GM12878 (cell line): ENCODE results near the gene ZBTB9. TPM values are rescaled to one million over a fixed set of nuclear protein-coding genes. Genes with fewer than 3 reads are reported as not detected.
A peak's percentile ranks its signal among the peaks of the same experiment; 100 is the strongest.

Experiments
- ATAC-seq: fragments of 200-7000 bp; cut with Tn5 transposase; 3 replicates; pipeline ENCODE4 v1.9.1; 2020; ENCODE audit warnings: mild to moderate bottlenecking, moderate library complexity
- BruUV-seq: library from RNA; stranded (reverse); fragments of 400-500 nt; replicated peaks from 2 replicates; lab custom pipeline; 2021; lab: Mats Ljungman, UMichigan
- CTCF ChIA-PET: fragments of 300-600 bp; sonication (Branson Sonifier 250); formaldehyde crosslinking; extraction: SDS; loops from one replicate; lab custom pipeline; 2021; ENCODE audit warnings: inconsistent platforms; lab: Yijun Ruan, JAX
- POLR2A ChIA-PET: fragments of 350-600 bp; formaldehyde crosslinking; extraction: SDS; loops from one replicate; lab custom pipeline; 2021; ENCODE audit warnings: inconsistent platforms; lab: Charles Lee
- RAD21 ChIA-PET: fragments of 300-600 bp; sonication (Branson Sonifier 250); formaldehyde crosslinking; loops from one replicate; lab custom pipeline; 2023; ENCODE audit warnings: antibody characterized with exemption; ENCODE audit not compliant: unreplicated experiment; lab: Charles Lee
- SMC1A ChIA-PET: fragments of 300-600 bp; sonication (Branson Sonifier 250); formaldehyde crosslinking; loops from one replicate; lab custom pipeline; 2023; ENCODE audit not compliant: unreplicated experiment, uncharacterized antibody; lab: Charles Lee
- DNase-seq: peaks from one replicate; pipeline ENCODE4 v3.0.0-alpha.2; 2011; ENCODE audit warnings: low read depth, low spot score
- FAIRE-seq: peaks from 3 replicates; lab custom pipeline; 2011; peaks lifted over from hg19 to GRCh38; lab: Jason Lieb, UNC
- H2AFZ ChIP-seq: 2 replicates; pipeline ENCODE4 v1.6.0; 2011; ENCODE audit warnings: low read depth, low read length, control low read depth; ENCODE audit not compliant: control insufficient read depth
- H3K27ac ChIP-seq: 2 replicates; pipeline ENCODE4 v1.5.1; 2011; ENCODE audit warnings: control low read depth; ENCODE audit not compliant: control insufficient read depth, insufficient read depth
- H3K27me3 ChIP-seq, 2 experiments: replicated peaks in 1 of 2; 2 replicates each; pipeline versions ENCODE4 v1.6.0 to v1.6.1; 2011; ENCODE audit warnings: low read length in 1 of 2; ENCODE audit not compliant: control insufficient read depth in 2 of 2, insufficient read depth in 2 of 2
- H3K36me3 ChIP-seq, 2 experiments: 2 replicates each; pipeline ENCODE4 v1.5.1; 2011; ENCODE audit warnings: low read length in 1 of 2; ENCODE audit not compliant: control insufficient read depth in 2 of 2, insufficient read depth in 2 of 2
- H3K4me1 ChIP-seq: 2 replicates; pipeline ENCODE4 v1.6.1; 2011; ENCODE audit warnings: mild to moderate bottlenecking, low read length, moderate library complexity, mixed read lengths; ENCODE audit not compliant: control insufficient read depth, insufficient read depth
- H3K4me2 ChIP-seq: 2 replicates; pipeline ENCODE4 v1.6.0; 2011; ENCODE audit warnings: control low read depth; ENCODE audit not compliant: control insufficient read depth, insufficient read depth
- H3K4me3 ChIP-seq: fragments of 200-600 bp; sonication (generic); 2 replicates; pipeline ENCODE4 v1.5.1; 2016
- H3K79me2 ChIP-seq: 2 replicates; pipeline ENCODE4 v1.6.0; 2011; ENCODE audit warnings: low read length; ENCODE audit not compliant: control insufficient read depth, insufficient read depth
- H3K9ac ChIP-seq: 2 replicates; pipeline ENCODE4 v1.8.0; 2011; ENCODE audit warnings: low read length, control low read depth, mixed read lengths; ENCODE audit not compliant: control insufficient read depth, insufficient read depth
- H3K9me3 ChIP-seq: replicated peaks from 3 replicates; pipeline ENCODE4 v1.5.1; 2011; ENCODE audit warnings: mild to moderate bottlenecking, low read length; ENCODE audit not compliant: control insufficient read depth, insufficient read depth
- H4K20me1 ChIP-seq: 2 replicates; pipeline ENCODE4 v1.6.0; 2011; ENCODE audit not compliant: control insufficient read depth, insufficient read depth
- BCL11A ChIP-seq: IDR thresholded peaks from 2 replicates; pipeline ENCODE4 v1.6.1; 2011; ENCODE audit warnings: low read depth, low read length
- CUX1 ChIP-seq: IDR thresholded peaks from 2 replicates; pipeline ENCODE4 v1.6.1; 2012; ENCODE audit warnings: improper control_type of control experiment, low read depth, low read length; ENCODE audit not compliant: insufficient replicate concordance
- IRF4 ChIP-seq: IDR thresholded peaks from 2 replicates; pipeline ENCODE4 v1.6.1; 2011; ENCODE audit warnings: low read depth, low read length
- KAT2A ChIP-seq: conservative IDR thresholded peaks from 2 replicates; pipeline ENCODE4 v1.6.1; 2011; ENCODE audit warnings: low read depth, low read length; ENCODE audit not compliant: control insufficient read depth
- NR2C2 ChIP-seq: IDR thresholded peaks from 2 replicates; pipeline ENCODE4 v1.6.1; 2011; ENCODE audit warnings: borderline replicate concordance, low read depth; ENCODE audit not compliant: control insufficient read depth, insufficient read length
- POLR2AphosphoS5 ChIP-seq: IDR thresholded peaks from 2 replicates; pipeline ENCODE4 v1.6.1; 2011; ENCODE audit warnings: mild to moderate bottlenecking, low read length, inconsistent platforms
- SMAD1 ChIP-seq: fragments of 450-650 bp; IDR thresholded peaks from 2 replicates; pipeline ENCODE4 v1.6.1; 2018; ENCODE audit warnings: mild to moderate bottlenecking, low read depth; ENCODE audit not compliant: partially characterized antibody
- SREBF2 ChIP-seq: IDR thresholded peaks from 2 replicates; pipeline ENCODE4 v1.6.1; 2012; ENCODE audit warnings: mild to moderate bottlenecking, low read length
- TCF12 ChIP-seq: IDR thresholded peaks from 2 replicates; pipeline ENCODE4 v1.6.1; 2011; ENCODE audit warnings: low read depth, mild to moderate bottlenecking, low read length
- ZBTB4 ChIP-seq: fragments of 450-650 bp; formaldehyde crosslinking; IDR thresholded peaks from 2 replicates; pipeline ENCODE4 v1.4.0; 2022; ENCODE audit warnings: mild to moderate bottlenecking, moderate library complexity
- WGBS: methylation state at CpG from one replicate; pipeline ENCODE4 v1.1.6; 2016; ENCODE audit warnings: low lambda C conversion rate; ENCODE audit not compliant: insufficient replicate concordance, insufficient coverage; ENCODE audit errors: missing lambda C conversion rate; 5-methylcytosine and 5-hydroxymethylcytosine counted together
- in situ Hi-C: fragments of 300-500 bp; cut with MboI; formaldehyde crosslinking; loops from 9 replicates; pipeline ENCODE4 v1.14.3; 2018; ENCODE audit warnings: mixed read lengths
- intact Hi-C: fragments of 100-400 bp; cut with micrococcal nuclease; formaldehyde crosslinking; loops from one replicate; pipeline ENCODE4 v1.14.2; 2022; ENCODE audit not compliant: unreplicated experiment
- polyA plus RNA-seq, 11 experiments: library from polyadenylated mRNA; depleted of rRNA in 4 of 11; unstranded in 6 of 11; stranded (reverse) in 5 of 11; fragments of >200 nt; fragmentation: Nextera tagmentation in 4 of 11; fragmentation: Illumina TruSeq in 1 of 11; extraction: Ambion mirVana in 4 of 11; extraction: Trizol in 1 of 11; gene quantifications; 1 replicate in 1 of 11; 2 replicates in 10 of 11; pipeline versions ENCODE4 v1.2.1 to v1.2.3, GENCODE V29; 2011 to 2016; ENCODE audit warnings: inconsistent platforms in 2 of 11, missing spikeins in 2 of 11, low read depth in 1 of 11
- total RNA-seq, 4 experiments: library from RNA; depleted of rRNA in 3 of 4; stranded (reverse); fragments of >200 nt in 3 of 4; fragmentation: Illumina TruSeq in 1 of 4; extraction: Trizol in 1 of 4; gene quantifications; 2 replicates each; pipeline versions ENCODE4 v1.2.1 to v1.2.3, GENCODE V29; 2013 to 2021

ZBTB9 gene
- total and polyA plus RNA-seq, 10 of the 15 experiments (the other 5 are each of a cell fraction or from before 2014, with no cell fraction given): 1.5 to 12.7 (median 6.9) TPM

GRCh38 chr6:33411632-33412005 is 42.8 kb upstream of the ZBTB9 start (continued):
- TF ChIP-seq SMAD1 (no peak), SREBF2 (no peak)

GRCh38 chr6:33412140-33413009 is 42.0 kb upstream of the ZBTB9 start:
- ChIA-PET POLR2A (interaction anchor here (0.6 to 2.2 kb wide), 5 partner anchors 15 to 1216 kb away, joined by 3 to 6 read pairs (median 3); partner anchors contain the start of gene ZBTB9), SMC1A (no interaction called here), RAD21 (interaction anchor here (1.2 kb wide), 1 partner anchor 14 kb away, joined by 5 read pairs; no protein-coding TSS in a partner anchor), CTCF (interaction anchor here (1.3 to 1.7 kb wide), 2 partner anchors 22 to 76 kb away, joined by 3 to 5 read pairs; no protein-coding TSS in a partner anchor)
- Histone ChIP-seq H3K79me2 (peaks cover 28% of the 10 kb centered on the region), H3K4me2 (peak overlapping the region; percentile 5; the same call in 1 of the 2 replicates), H3K9me3 (no peaks in the 10 kb centered on the region), H3K27ac (no peak overlapping the region), H2AFZ (no peak overlapping the region), H3K4me3 (no peak overlapping the region), H3K27me3 (no peaks in the 10 kb centered on the region), H4K20me1 (no peaks in the 10 kb centered on the region; the same call in 1 of the 2 replicates), H3K4me1 (peaks cover 20% of the 10 kb centered on the region), H3K36me3 (peaks cover 4 to 6% of the 10 kb centered on the region in 2 experiments), H3K9ac (no peak overlapping the region)
- no peak for ATAC-seq
- intact Hi-C loops: no loop called here
- no peak for DNase-seq
- no peak for TF ChIP-seq TCF12
- no peak for TF ChIP-seq ZBTB4 (CRISPR knock-in tag)
- no peak for TF ChIP-seq BCL11A
- TF ChIP-seq CUX1: no peak
- TF ChIP-seq IRF4: no peak
- no peak for TF ChIP-seq NR2C2
- no peak for TF ChIP-seq KAT2A
- TF ChIP-seq POLR2AphosphoS5: no peak
- FAIRE-seq: no peak
- in situ Hi-C loops: no loop called here
- 91% methylated on average over 10 of the region's 10 CpGs for WGBS
- BruUV-seq: no TSS peak
